ENCODE results near the gene FAM107B. TPM values are rescaled to one million over a fixed set of nuclear protein-coding genes. Genes with fewer than 3 reads are reported as not detected.

Gene FAM107B
- total and polyA plus RNA-seq, 2 of the 8 experiments (the other 6 are each of a cell fraction or from before 2014, with no cell fraction given), result 7.5 to 28.1 TPM

DNA sequence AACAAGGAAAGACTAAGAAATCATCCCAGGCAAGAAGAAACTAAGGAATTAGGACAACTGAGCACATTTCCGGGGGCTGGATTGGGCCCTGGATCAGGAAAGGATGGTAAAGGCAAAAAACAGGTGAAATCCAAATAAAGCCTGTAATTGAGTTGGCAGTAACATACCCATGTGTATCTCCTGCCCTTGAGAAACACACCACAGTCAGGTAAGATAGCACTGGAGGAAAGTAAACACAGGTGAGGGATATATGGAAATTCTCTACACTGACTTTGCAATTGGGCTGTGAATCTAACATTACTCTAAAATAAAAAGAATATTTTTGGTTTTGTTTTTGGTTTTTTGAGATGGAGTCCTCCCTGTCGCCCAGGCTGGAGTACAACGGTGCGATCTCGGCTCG, 303.8 kb downstream of the FAM107B start:
- Histone ChIP-seq H2AFZ (ENCODE audit: low read length) (no peak overlapping the region), H4K91ac (replicated peaks; ENCODE audit: insufficient read length, low read length) (no peak overlapping the region), H4K5ac (ENCODE audit: insufficient read length, low read depth, low read length) (no peak overlapping the region), H3K79me1 (ENCODE audit: low read depth, low read length) (no peaks in the 10 kb centered on the region), H3K9ac (replicated peaks in 1 of 4; ENCODE audit: extremely low read depth in 1 of 4, low read depth in 3 of 4, low read length in 3 of 4) (no peak overlapping the region), H2BK12ac (ENCODE audit: low read depth, low read length) (no peak overlapping the region), H3K36me3 (ENCODE audit: control insufficient read depth in 2 of 4, insufficient read depth in 4 of 4, low read length in 3 of 4) (no peaks in the 10 kb centered on the region), H3K56ac (replicated peaks; ENCODE audit: insufficient read length, low read depth, low read length) (no peak overlapping the region), H2BK120ac (replicated peaks; ENCODE audit: low read depth, low read length) (no peak overlapping the region), H3K4me2 (ENCODE audit: insufficient read depth in 1 of 2, low read depth in 2 of 2, low read length in 2 of 2) (no peak overlapping the region), H3K27ac (ENCODE audit: low read depth, low read length) (no peak overlapping the region), H3K23ac (ENCODE audit: insufficient read length) (no peak overlapping the region), H3K4ac (replicated peaks; ENCODE audit: insufficient read length, low read depth, low read length) (no peak overlapping the region), H2BK15ac (ENCODE audit: low read length) (no peak overlapping the region), H3K27me3 (replicated peaks in 1 of 4; ENCODE audit: control insufficient read depth in 3 of 4, extremely low read depth in 1 of 4, insufficient read depth in 3 of 4, low read length in 3 of 4) (no peaks in the 10 kb centered on the region), H3K79me2 (ENCODE audit: control insufficient read depth in 1 of 2, insufficient read depth in 2 of 2, low read length in 2 of 2) (no peaks in the 10 kb centered on the region), H4K8ac (ENCODE audit: extremely low read depth, insufficient read depth, low read length) (no peak overlapping the region), H2BK5ac (ENCODE audit: low read depth, low read length) (no peak overlapping the region), H3K14ac (ENCODE audit: insufficient read length) (no peak overlapping the region), H3K4me3 (ENCODE audit: extremely low read depth in 1 of 4, insufficient read depth in 2 of 4, low read depth in 3 of 4, low read length in 4 of 4) (no peak overlapping the region), H2BK20ac (ENCODE audit: low read length) (no peak overlapping the region), H3K18ac (ENCODE audit: extremely low read depth, low read length) (no peak overlapping the region), H4K20me1 (replicated peaks in 1 of 2; ENCODE audit: control insufficient read depth in 1 of 2, insufficient read depth in 2 of 2, low read length in 2 of 2) (no peaks in the 10 kb centered on the region), H3K9me3 (ENCODE audit: insufficient read depth in 2 of 2, low read depth in 1 of 2, low read length in 1 of 2) (peaks cover 4 to 5% of the 10 kb centered on the region in 2 experiments; a peak in 2 of 4 replicates), H3K4me1 (replicated peaks in 1 of 4; ENCODE audit: control insufficient read depth in 3 of 4, insufficient read depth in 4 of 4, low read length in 3 of 4) (no peaks in the 10 kb centered on the region; a peak in 1 of 7 replicates), H3K23me2 (ENCODE audit: low read depth, low read length) (peaks cover 1% of the 10 kb centered on the region; the same call in 1 of the 2 replicates), H2AK5ac (ENCODE audit: low read depth, low read length) (no peak overlapping the region)
- FAIRE-seq (no peak), DNase-seq (ENCODE audit: low read depth in 1 of 2, low spot score in 2 of 2) (no peak)
- ChIA-PET POLR2A (ENCODE audit: partially characterized antibody) (no interaction called here), CTCF (ENCODE audit: partially characterized antibody) (interaction anchor here (1.5 kb wide), 1 partner anchor 145 kb away, joined by 3 read pairs; no protein-coding TSS in a partner anchor)
- no peak for TF ChIP-seq SIN3A (conservative IDR thresholded peaks at IDR 0.05 in 1 of 2, IDR thresholded peaks at IDR 0.05 in 1 of 2; ENCODE audit: low read depth in 1 of 2, low read length in 2 of 2)
- TF ChIP-seq ASH2L (IDR thresholded peaks at IDR 0.05; ENCODE audit: low read length), result no peak
- no peak for TF ChIP-seq POU5F1 (IDR thresholded peaks at IDR 0.05; ENCODE audit: low read depth, low read length)
- no peak for TF ChIP-seq RNF2 (IDR thresholded peaks at IDR 0.05; ENCODE audit: borderline replicate concordance, low read depth, low read length, missing control alignments, poor library complexity, severe bottlenecking)
- 98% methylated on average over 6 of the region's 6 CpGs; no CpG with 5 or more reads in 1 of the 2 experiments for WGBS, 2 experiments (ENCODE audit: extremely low coverage in 1 of 2, insufficient coverage in 1 of 2, insufficient read length in 1 of 2, insufficient replicate concordance in 2 of 2, low coverage in 1 of 2, low lambda C conversion rate in 2 of 2, missing lambda C conversion rate in 1 of 2)

Measured in H1 (cell line).